Thyroid gland (tissue), 4 donors: ENCODE measurements around the gene TGFBRAP1. TPM values are rescaled to one million over a fixed set of nuclear protein-coding genes. Genes with fewer than 3 reads are reported as not detected.
A peak's percentile ranks its signal among the peaks of the same experiment; 100 is the strongest.
"Not testable (repeated sequence)": the region's sequence is repeated elsewhere in the genome, so short reads cannot be mapped to it uniquely, and the experiment has no call there.

Experiments used
- DNase-seq, 2 donors: peaks; one replicate each; pipeline ENCODE4 v3.0.0-alpha.2; 2019
- H3K27ac ChIP-seq, 3 donors: fragments of 200-600 bp; sonication (generic); 1 replicate in 2 of 3; 2 replicates in 1 of 3; pipeline ENCODE4 v1.5.1; 2016 to 2019; ENCODE audit warnings: mild to moderate bottlenecking in 1 of 3, moderate library complexity in 1 of 3
- H3K27me3 ChIP-seq: fragments of 200-600 bp; sonication (generic); one replicate; pipeline ENCODE4 v1.5.1; 2019
- H3K36me3 ChIP-seq, 2 donors: fragments of 200-600 bp; sonication (generic); one replicate each; pipeline ENCODE4 v1.5.1; 2016 to 2019
- H3K4me1 ChIP-seq, 2 donors: fragments of 200-600 bp; sonication (generic); one replicate each; pipeline ENCODE4 v1.5.1; 2017 to 2019
- H3K4me3 ChIP-seq, 3 donors: fragments of 200-600 bp; sonication (generic); replicated peaks in 1 of 3; 1 replicate in 2 of 3; 2 replicates in 1 of 3; pipeline ENCODE4 v1.5.1; 2016; ENCODE audit warnings: mild to moderate bottlenecking in 1 of 3
- H3K9me3 ChIP-seq: fragments of 200-600 bp; sonication (generic); one replicate; pipeline ENCODE4 v1.5.1; 2017
- CTCF ChIP-seq, 6 experiments: fragments of 200-600 bp in 3 of 6; fragments of 450-650 bp in 3 of 6; sonication (generic) in 3 of 6; IDR thresholded peaks; one replicate each; pipeline ENCODE4 v1.5.1; 2016 to 2019; ENCODE audit warnings: antibody characterized with exemption in 6 of 6, mild to moderate bottlenecking in 2 of 6, inconsistent platforms in 1 of 6, moderate library complexity in 1 of 6
- POLR2A ChIP-seq, 2 donors: fragments of 450-650 bp; IDR thresholded peaks; one replicate each; pipeline ENCODE4 v1.6.1; 2017; ENCODE audit warnings: antibody characterized with exemption in 2 of 2, mild to moderate bottlenecking in 2 of 2, moderate library complexity in 1 of 2
- WGBS, 2 donors: methylation state at CpG; one replicate each; pipeline ENCODE4 v1.1.5; 2017; 5-methylcytosine and 5-hydroxymethylcytosine counted together
- intact Hi-C: fragments of 100-400 bp; cut with DNase I; formaldehyde crosslinking; loops from one replicate; pipeline ENCODE4 v1.15.1; 2023
- total RNA-seq, 4 donors: library from RNA; depleted of rRNA; stranded (reverse); fragments of >200 nt; gene quantifications; one replicate each; pipeline ENCODE4 v1.2.3, GENCODE V29; 2016

TGFBRAP1 gene
- total RNA-seq, 4 donors from 2014 or later = 35.4 to 53.2 (median 40.1) TPM

GRCh38 chr2:105330681-105331375 is 1.3 kb upstream of the TGFBRAP1 start:
- TF ChIP-seq CTCF (IDR thresholded peaks at IDR 0.05) (no peak), POLR2A (IDR thresholded peaks at IDR 0.05) (no peak)

GRCh38 chr2:105329197-105329554 is 359 bp downstream of the TGFBRAP1 start:
- peak; percentile 26 to 29 for DNase-seq
- peak overlapping the region; percentile 3 to 52 (median 45) for H3K4me3 ChIP-seq
- H3K27ac ChIP-seq = peak overlapping the region; percentile 71 to 79 (median 76)
- peaks cover 15 to 19% of the 10 kb centered on the region in 2 donors for H3K4me1 ChIP-seq
- WGBS, 2 donors = 0 to 1% methylated on average over 8 of the region's 17 CpGs
- H3K9me3 ChIP-seq = no peaks in the 10 kb centered on the region
- H3K27me3 ChIP-seq = no peaks in the 10 kb centered on the region
- no peak for TF ChIP-seq POLR2A (IDR thresholded peaks at IDR 0.05)
- TF ChIP-seq CTCF (IDR thresholded peaks at IDR 0.05) = no peak
- H3K36me3 ChIP-seq = peaks cover 0 to under 1% of the 10 kb centered on the region in 2 donors
- intact Hi-C loops = no loop called here

More at GRCh38 chr2:105330681-105331375, 1.3 kb upstream of the TGFBRAP1 start:
- 91 to 97% methylated on average over 4 of the region's 4 CpGs for WGBS, 2 donors
- Histone ChIP-seq H3K4me3 (no peak overlapping the region), H3K27ac (no peak overlapping the region), H3K4me1 (peaks cover 15 to 19% of the 10 kb centered on the region in 2 donors), H3K27me3 (no peaks in the 10 kb centered on the region), H3K36me3 (peaks cover 0 to 4% of the 10 kb centered on the region in 2 donors), H3K9me3 (no peaks in the 10 kb centered on the region)
- intact Hi-C loops = no loop called here
- DNase-seq = no peak

GRCh38 chr2:105328281-105329196 is 996 bp downstream of the TGFBRAP1 start:
- H3K27ac ChIP-seq = peak overlapping the region; percentile 71 to 79 (median 76)
- peak; percentile 68 to 74 for DNase-seq
- H3K4me3 ChIP-seq = peak overlapping the region; percentile 3 to 52 (median 45)
- H3K36me3 ChIP-seq = no peaks in the 10 kb centered on the region
- intact Hi-C loops = no loop called here
- H3K4me1 ChIP-seq = peaks cover 15 to 19% of the 10 kb centered on the region in 2 donors
- 26 to 32% methylated on average over 15 to 16 of the region's 16 CpGs for WGBS, 2 donors
- TF ChIP-seq POLR2A (IDR thresholded peaks at IDR 0.05) (peak in 1 of 2 donors; percentile 48), CTCF (IDR thresholded peaks at IDR 0.05) (no peak)
- no peaks in the 10 kb centered on the region for H3K9me3 ChIP-seq
- no peaks in the 10 kb centered on the region for H3K27me3 ChIP-seq

- no peaks in the 10 kb centered on the region for H3K9me3 ChIP-seq
- TF ChIP-seq CTCF (IDR thresholded peaks at IDR 0.05) = no peak
- TF ChIP-seq POLR2A (IDR thresholded peaks at IDR 0.05) = no peak
- intact Hi-C loops = no loop called here
- H3K27me3 ChIP-seq = no peaks in the 10 kb centered on the region
- H3K27ac ChIP-seq = peak overlapping the region; percentile 71 to 79 (median 76)
- no peaks in the 10 kb centered on the region for H3K36me3 ChIP-seq
- WGBS, 2 donors = 91 to 100% methylated on average over 2 of the region's 2 CpGs
- no peak for DNase-seq
- no peak overlapping the region for H3K4me3 ChIP-seq
- H3K4me1 ChIP-seq = peaks cover 15 to 19% of the 10 kb centered on the region in 2 donors
Observed at GRCh38 chr2:105327690-105328089, 1.8 kb downstream of the TGFBRAP1 start.

- H3K9me3 ChIP-seq, DNase-seq, H3K36me3 ChIP-seq, intact Hi-C loops, H3K4me3 ChIP-seq, H3K27me3 ChIP-seq: not testable (repeated sequence)
- Histone ChIP-seq H3K27ac (peak overlapping the region in 1 of 3 donors; percentile 26), H3K4me1 (peaks cover 15 to 19% of the 10 kb centered on the region in 2 donors)
- 92 to 93% methylated on average over 3 of the region's 3 CpGs for WGBS, 2 donors
Observed at GRCh38 chr2:105327271-105327670, 2.3 kb downstream of the TGFBRAP1 start.
